AG09309 (cell line): Measurements from ENCODE around the gene SMC1A.
"Not testable (repeated sequence)": the region's sequence is repeated elsewhere in the genome, so short reads cannot be mapped to it uniquely, and the experiment has no call there.

Source experiments
- DNase-seq: peaks from one replicate; pipeline ENCODE4 v3.0.0-alpha.2; 2010; ENCODE audit warnings: low read depth
- H3K4me3 ChIP-seq: 2 replicates; pipeline ENCODE4 v1.5.1; 2011; ENCODE audit warnings: mild to moderate bottlenecking, low read depth, low read length, moderate library complexity; ENCODE audit not compliant: control insufficient read depth
- CTCF ChIP-seq: IDR thresholded peaks from 2 replicates; pipeline ENCODE4 v1.5.1; 2011; ENCODE audit warnings: mild to moderate bottlenecking, low read depth, low read length, inconsistent platforms; ENCODE audit not compliant: insufficient read depth, control insufficient read depth; ENCODE audit errors: missing control alignments

SMC1A gene

GRCh38 chrX:53422086-53422860 lies at the start of gene SMC1A:
Gene SMC1A (minus strand): TSS chrX:53422654. CDS start chrX:53422600, 54 bp downstream.
- no peak for TF ChIP-seq CTCF
- H3K4me3 ChIP-seq = peak within 1 kb of the TSS; percentile 70
- peak; percentile 92 for DNase-seq

- no peak for DNase-seq
- no peak overlapping the region for H3K4me3 ChIP-seq
- TF ChIP-seq CTCF = no peak
Measured at GRCh38 chrX:53471346-53471745, 48.9 kb upstream of the SMC1A start.

GRCh38 chrX:53468659-53469058 lies 46.2 kb upstream of the SMC1A start:
- DNase-seq, H3K4me3 ChIP-seq: not testable (repeated sequence)

GRCh38 chrX:53458082-53458481 lies 35.6 kb upstream of the SMC1A start:
- peak; percentile 43 for TF ChIP-seq CTCF
- no peak for DNase-seq

GRCh38 chrX:53456254-53456653 lies 33.8 kb upstream of the SMC1A start:
- no peak for DNase-seq
- no peak overlapping the region for H3K4me3 ChIP-seq

More at GRCh38 chrX:53458082-53458481, 35.6 kb upstream of the SMC1A start:
- no peak overlapping the region for H3K4me3 ChIP-seq

GRCh38 chrX:53452812-53453211 lies 30.4 kb upstream of the SMC1A start:
- no peak overlapping the region for H3K4me3 ChIP-seq
- TF ChIP-seq CTCF = no peak
- DNase-seq = no peak

More at GRCh38 chrX:53456254-53456653, 33.8 kb upstream of the SMC1A start:
- TF ChIP-seq CTCF = no peak

GRCh38 chrX:53449632-53450031 lies 27.2 kb upstream of the SMC1A start:
- no peak for DNase-seq
- H3K4me3 ChIP-seq = no peak overlapping the region
- no peak for TF ChIP-seq CTCF
